A673 (cell line): ENCODE data around the gene BLVRA. TPM values are rescaled to one million over a fixed set of nuclear protein-coding genes. Genes with fewer than 3 reads are reported as not detected.

ENCODE experiments used
- BruUV-seq: library from RNA; stranded (reverse); fragments of 400-500 nt; replicated peaks from 2 replicates; lab custom pipeline; 2021; lab: Mats Ljungman, UMichigan
- CTCF ChIA-PET: fragments of 300-600 bp; sonication (Branson Sonifier 250); formaldehyde crosslinking; loops from one replicate; lab custom pipeline; 2022; ENCODE audit warnings: antibody characterized with exemption; lab: Charles Lee
- POLR2A ChIA-PET: fragments of 300-600 bp; sonication (Branson Sonifier 250); formaldehyde crosslinking; loops from one replicate; lab custom pipeline; 2022; ENCODE audit warnings: antibody characterized with exemption; ENCODE audit not compliant: low non-redundant PET; lab: Charles Lee
- DNase-seq: peaks from one replicate; pipeline ENCODE4 v3.0.0-alpha.2; 2015; ENCODE audit warnings: low spot score
- H3K27ac ChIP-seq: fragments of 200-600 bp; sonication (generic); 2 replicates; pipeline ENCODE4 v1.5.1; 2016; ENCODE audit warnings: mixed run types, low read depth, mild to moderate bottlenecking, mixed read lengths, antibody characterized with exemption, low read length; ENCODE audit not compliant: poor library complexity, severe bottlenecking
- H3K27me3 ChIP-seq: fragments of 200-600 bp; sonication (generic); replicated peaks from 2 replicates; pipeline ENCODE4 v1.6.1; 2017; ENCODE audit warnings: mixed run types, low read depth, mild to moderate bottlenecking, mixed read lengths, antibody characterized with exemption, low read length; ENCODE audit not compliant: insufficient read depth, poor library complexity
- H3K36me3 ChIP-seq: fragments of 200-600 bp; sonication (generic); 2 replicates; pipeline ENCODE4 v1.6.1; 2016; ENCODE audit warnings: mixed run types, mild to moderate bottlenecking, mixed read lengths, antibody characterized with exemption, low read length; ENCODE audit not compliant: insufficient read depth, poor library complexity, severe bottlenecking
- H3K4me1 ChIP-seq: fragments of 200-600 bp; sonication (generic); 2 replicates; pipeline ENCODE4 v1.6.1; 2017; ENCODE audit warnings: mixed run types, mild to moderate bottlenecking, mixed read lengths, antibody characterized with exemption, low read length; ENCODE audit not compliant: insufficient read depth, poor library complexity, severe bottlenecking
- H3K4me3 ChIP-seq: fragments of 200-600 bp; sonication (generic); 2 replicates; pipeline ENCODE4 v1.5.1; 2016; ENCODE audit warnings: low read depth, mixed run types, mild to moderate bottlenecking, mixed read lengths, low read length; ENCODE audit not compliant: poor library complexity, severe bottlenecking
- H3K9me3 ChIP-seq: fragments of 200-600 bp; sonication (generic); 2 replicates; pipeline ENCODE4 v1.6.1; 2016; ENCODE audit warnings: mixed run types, low read depth, mild to moderate bottlenecking, mixed read lengths, antibody characterized with exemption, low read length; ENCODE audit not compliant: poor library complexity, severe bottlenecking
- CTCF ChIP-seq: fragments of 300-800, 200-600 bp; sonication (generic); conservative IDR thresholded peaks from 2 replicates; pipeline ENCODE4 v1.5.1; 2017; ENCODE audit warnings: low read depth, mild to moderate bottlenecking, antibody characterized with exemption, low read length, moderate library complexity, mixed read lengths
- EZH2 ChIP-seq: fragments of 200-600 bp; sonication (generic); IDR thresholded peaks from 2 replicates; pipeline ENCODE4 v1.6.1; 2017; ENCODE audit warnings: borderline replicate concordance, low read depth, mild to moderate bottlenecking, mixed read lengths, antibody characterized with exemption, low read length; ENCODE audit not compliant: poor library complexity, severe bottlenecking
- intact Hi-C: fragments of 100-400 bp; cut with micrococcal nuclease; formaldehyde crosslinking; loops from one replicate; pipeline ENCODE4 v1.10.0; 2022; ENCODE audit not compliant: unreplicated experiment
- total RNA-seq: library from RNA; stranded (reverse); gene quantifications from 2 replicates; pipeline ENCODE4 v1.2.3, GENCODE V29; 2021

BLVRA gene
- total RNA-seq, 1 experiment from 2014 or later, result 20.6 TPM

GRCh38 chr7:43769281-43769680, 10.8 kb downstream of the BLVRA start:
- POLR2A ChIA-PET, result no interaction called here
- CTCF ChIA-PET, result no interaction called here
- no peaks in the 10 kb centered on the region for H3K27me3 ChIP-seq

GRCh38 chr7:43769791-43770465, 11.4 kb downstream of the BLVRA start:
- no TSS peak for BruUV-seq
- CTCF ChIA-PET, result no interaction called here
- no peak overlapping the region for H3K4me3 ChIP-seq
- no peaks in the 10 kb centered on the region for H3K27me3 ChIP-seq
- H3K27ac ChIP-seq, result no peak overlapping the region
- intact Hi-C loops, result no loop called here
- POLR2A ChIA-PET, result no interaction called here
- no peaks in the 10 kb centered on the region for H3K4me1 ChIP-seq
- no peak for DNase-seq
- H3K36me3 ChIP-seq, result no peaks in the 10 kb centered on the region
- no peaks in the 10 kb centered on the region for H3K9me3 ChIP-seq
- no peak for TF ChIP-seq EZH2
- no peak for TF ChIP-seq CTCF

More at GRCh38 chr7:43769281-43769680, 10.8 kb downstream of the BLVRA start:
- no peaks in the 10 kb centered on the region for H3K9me3 ChIP-seq
- H3K4me3 ChIP-seq, result no peak overlapping the region
- intact Hi-C loops, result no loop called here
- TF ChIP-seq CTCF (no peak), EZH2 (no peak)
- DNase-seq, result no peak
- no peaks in the 10 kb centered on the region for H3K4me1 ChIP-seq
- no peaks in the 10 kb centered on the region for H3K36me3 ChIP-seq
- BruUV-seq, result no TSS peak
- no peak overlapping the region for H3K27ac ChIP-seq

- H3K27ac ChIP-seq, result no peak overlapping the region
- H3K4me3 ChIP-seq, result no peak overlapping the region
- no peaks in the 10 kb centered on the region for H3K27me3 ChIP-seq
- CTCF ChIA-PET, result no interaction called here
- H3K36me3 ChIP-seq, result no peaks in the 10 kb centered on the region
- DNase-seq, result no peak
- POLR2A ChIA-PET, result no interaction called here
- H3K9me3 ChIP-seq, result no peaks in the 10 kb centered on the region
- TF ChIP-seq EZH2 (no peak), CTCF (no peak)
- no peaks in the 10 kb centered on the region for H3K4me1 ChIP-seq
- intact Hi-C loops, result no loop called here
- BruUV-seq, result no TSS peak
Measured at GRCh38 chr7:43771128-43771527, 12.6 kb downstream of the BLVRA start.
